HEK293 (cell line): ENCODE data around the gene BLM.

Source experiments
- GLI4 ChIP-seq: fragments of 450-650 bp; formaldehyde crosslinking; IDR thresholded peaks from 2 replicates; pipeline ENCODE4 v1.5.1; 2016; ENCODE audit warnings: missing biosample characterization, missing genetic modification characterization
- IKZF3 ChIP-seq: fragments of 450-650 bp; IDR thresholded peaks from 2 replicates; pipeline ENCODE4 v1.5.0; 2018; ENCODE audit warnings: missing biosample characterization, mild to moderate bottlenecking, missing genetic modification characterization, moderate library complexity
- SCRT1 ChIP-seq: fragments of 450-650 bp; formaldehyde crosslinking; IDR thresholded peaks from 2 replicates; pipeline ENCODE4 v1.5.1; 2016; ENCODE audit warnings: missing biosample characterization, missing genetic modification characterization, borderline replicate concordance
- TRIM28 ChIP-seq: IDR thresholded peaks from 2 replicates; pipeline ENCODE4 v1.6.1; 2011; ENCODE audit warnings: low read length, control low read depth, borderline replicate concordance
- ZBTB21 ChIP-seq: fragments of 450-650 bp; formaldehyde crosslinking; IDR thresholded peaks from 2 replicates; pipeline ENCODE4 v1.5.1; 2017; ENCODE audit warnings: missing biosample characterization, missing genetic modification characterization
- ZBTB7A ChIP-seq: fragments of 450-650 bp; formaldehyde crosslinking; IDR thresholded peaks from 2 replicates; pipeline ENCODE4 v1.5.1; 2016; ENCODE audit warnings: low read depth, missing biosample characterization, missing genetic modification characterization
- ZNF19 ChIP-seq: fragments of 450-650 bp; formaldehyde crosslinking; IDR thresholded peaks from 2 replicates; pipeline ENCODE4; 2016; ENCODE audit warnings: missing biosample characterization, missing genetic modification characterization, low read depth
- ZNF23 ChIP-seq: fragments of 450-650 bp; formaldehyde crosslinking; IDR thresholded peaks from 2 replicates; pipeline ENCODE4 v1.5.1; 2016; ENCODE audit warnings: missing biosample characterization, missing genetic modification characterization, borderline replicate concordance
- ZNF292 ChIP-seq: fragments of 450-650 bp; formaldehyde crosslinking; IDR thresholded peaks from 2 replicates; pipeline ENCODE4 v1.5.1; 2016; ENCODE audit warnings: low read depth, missing biosample characterization, missing genetic modification characterization, borderline replicate concordance
- ZNF324 ChIP-seq: fragments of 450-650 bp; formaldehyde crosslinking; IDR thresholded peaks from 2 replicates; pipeline ENCODE4 v1.5.1; 2016; ENCODE audit warnings: missing biosample characterization, missing genetic modification characterization
- ZNF335 ChIP-seq: fragments of 450-650 bp; formaldehyde crosslinking; conservative IDR thresholded peaks from 2 replicates; pipeline ENCODE4 v1.5.1; 2016; ENCODE audit warnings: missing biosample characterization, missing genetic modification characterization
- ZNF394 ChIP-seq: fragments of 450-650 bp; formaldehyde crosslinking; IDR thresholded peaks from 2 replicates; pipeline ENCODE4 v1.5.1; 2016; ENCODE audit warnings: missing biosample characterization, missing genetic modification characterization, mild to moderate bottlenecking, moderate library complexity, borderline replicate concordance
- ZNF555 ChIP-seq: fragments of 450-650 bp; formaldehyde crosslinking; conservative IDR thresholded peaks from 2 replicates; pipeline ENCODE4 v1.5.1; 2017; ENCODE audit warnings: missing biosample characterization, mild to moderate bottlenecking, missing genetic modification characterization, inconsistent platforms
- ZNF561 ChIP-seq: fragments of 450-650 bp; IDR thresholded peaks from 2 replicates; pipeline ENCODE4 v1.5.1; 2018; ENCODE audit warnings: missing biosample characterization, missing genetic modification characterization, borderline replicate concordance
- ZNF610 ChIP-seq: fragments of 450-650 bp; formaldehyde crosslinking; IDR thresholded peaks from 2 replicates; pipeline ENCODE4 v1.5.1; 2016; ENCODE audit warnings: missing biosample characterization, missing genetic modification characterization, borderline replicate concordance
- ZNF626 ChIP-seq: fragments of 450-650 bp; sonication (Bioruptor Pico); formaldehyde crosslinking; IDR thresholded peaks from 2 replicates; pipeline ENCODE4 v1.5.1; 2018; ENCODE audit warnings: missing biosample characterization, missing genetic modification characterization, inconsistent platforms
- ZNF654 ChIP-seq: fragments of 450-650 bp; formaldehyde crosslinking; IDR thresholded peaks from 2 replicates; pipeline ENCODE4 v1.5.1; 2016; ENCODE audit warnings: low read depth, missing biosample characterization, missing genetic modification characterization
- ZNF707 ChIP-seq: fragments of 450-650 bp; formaldehyde crosslinking; IDR thresholded peaks from 2 replicates; pipeline ENCODE4 v1.5.1; 2016; ENCODE audit warnings: missing biosample characterization, missing genetic modification characterization
- ZNF792 ChIP-seq: fragments of 450-650 bp; formaldehyde crosslinking; IDR thresholded peaks from 2 replicates; pipeline ENCODE4 v1.5.1; 2016; ENCODE audit warnings: missing biosample characterization, missing genetic modification characterization
- TF ChIP-seq, protein P1 (sequence below): fragments of 450-650 bp; formaldehyde crosslinking; conservative IDR thresholded peaks from 2 replicates; pipeline ENCODE4 v1.5.1; 2016; ENCODE audit warnings: low read depth, missing biosample characterization, missing genetic modification characterization
- TF ChIP-seq, protein P2 (sequence below): fragments of 450-650 bp; formaldehyde crosslinking; IDR thresholded peaks from 2 replicates; pipeline ENCODE4 v1.5.1; 2016; ENCODE audit warnings: missing biosample characterization, missing genetic modification characterization
- TF ChIP-seq, protein P3 (sequence below): fragments of 450-650 bp; IDR thresholded peaks from 2 replicates; pipeline ENCODE4 v1.5.1; 2018; ENCODE audit warnings: missing biosample characterization, missing genetic modification characterization
- TF ChIP-seq, protein P4 (sequence below): fragments of 450-650 bp; formaldehyde crosslinking; IDR thresholded peaks from 2 replicates; pipeline ENCODE4 v1.5.1; 2017; ENCODE audit warnings: missing biosample characterization, missing genetic modification characterization
- TF ChIP-seq, protein P5 (sequence below): fragments of 450-650 bp; formaldehyde crosslinking; IDR thresholded peaks from 2 replicates; pipeline ENCODE4 v1.5.1; 2016; ENCODE audit warnings: missing biosample characterization, missing genetic modification characterization

Gene BLM

DNA sequence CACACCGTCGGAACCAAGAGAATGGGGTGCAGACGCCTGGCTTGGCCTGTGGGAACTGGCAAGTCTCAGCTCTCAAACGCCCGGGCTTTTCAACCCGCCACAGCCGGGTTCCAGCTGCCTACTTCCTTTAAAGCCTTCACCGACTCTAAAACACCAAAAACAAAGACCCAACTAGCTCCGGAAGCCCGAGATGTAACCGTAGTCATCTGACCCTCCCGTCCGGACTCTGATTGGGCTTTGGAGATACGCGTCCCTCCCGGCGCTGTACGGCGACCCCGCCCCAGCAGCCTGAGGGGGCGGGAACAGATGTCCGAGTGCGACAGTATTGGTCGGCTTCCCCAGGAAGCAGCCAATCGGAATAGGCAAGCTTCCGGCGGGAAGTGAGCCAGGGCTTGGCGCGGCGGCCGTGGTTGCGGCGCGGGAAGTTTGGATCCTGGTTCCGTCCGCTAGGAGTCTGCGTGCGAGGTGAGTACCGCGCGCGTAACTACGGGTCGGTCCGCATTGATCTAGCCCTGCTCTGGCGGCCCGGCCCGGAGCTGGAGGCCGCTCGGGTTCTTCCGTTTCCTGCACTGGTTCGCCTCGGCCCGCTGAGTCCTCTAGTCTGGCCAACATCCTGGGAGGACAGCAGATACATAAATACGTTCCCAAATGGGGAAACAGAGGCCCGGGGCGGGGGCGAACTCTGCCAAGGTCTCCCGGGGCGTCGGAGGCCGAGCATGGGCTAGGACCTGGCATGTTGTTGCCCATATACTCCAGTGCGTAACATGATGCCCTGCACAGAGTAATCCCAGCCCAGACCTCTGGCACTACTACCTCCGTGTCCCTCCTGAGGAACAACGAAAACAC, at the start of gene BLM (continued):
- TF ChIP-seq, protein P1, sequence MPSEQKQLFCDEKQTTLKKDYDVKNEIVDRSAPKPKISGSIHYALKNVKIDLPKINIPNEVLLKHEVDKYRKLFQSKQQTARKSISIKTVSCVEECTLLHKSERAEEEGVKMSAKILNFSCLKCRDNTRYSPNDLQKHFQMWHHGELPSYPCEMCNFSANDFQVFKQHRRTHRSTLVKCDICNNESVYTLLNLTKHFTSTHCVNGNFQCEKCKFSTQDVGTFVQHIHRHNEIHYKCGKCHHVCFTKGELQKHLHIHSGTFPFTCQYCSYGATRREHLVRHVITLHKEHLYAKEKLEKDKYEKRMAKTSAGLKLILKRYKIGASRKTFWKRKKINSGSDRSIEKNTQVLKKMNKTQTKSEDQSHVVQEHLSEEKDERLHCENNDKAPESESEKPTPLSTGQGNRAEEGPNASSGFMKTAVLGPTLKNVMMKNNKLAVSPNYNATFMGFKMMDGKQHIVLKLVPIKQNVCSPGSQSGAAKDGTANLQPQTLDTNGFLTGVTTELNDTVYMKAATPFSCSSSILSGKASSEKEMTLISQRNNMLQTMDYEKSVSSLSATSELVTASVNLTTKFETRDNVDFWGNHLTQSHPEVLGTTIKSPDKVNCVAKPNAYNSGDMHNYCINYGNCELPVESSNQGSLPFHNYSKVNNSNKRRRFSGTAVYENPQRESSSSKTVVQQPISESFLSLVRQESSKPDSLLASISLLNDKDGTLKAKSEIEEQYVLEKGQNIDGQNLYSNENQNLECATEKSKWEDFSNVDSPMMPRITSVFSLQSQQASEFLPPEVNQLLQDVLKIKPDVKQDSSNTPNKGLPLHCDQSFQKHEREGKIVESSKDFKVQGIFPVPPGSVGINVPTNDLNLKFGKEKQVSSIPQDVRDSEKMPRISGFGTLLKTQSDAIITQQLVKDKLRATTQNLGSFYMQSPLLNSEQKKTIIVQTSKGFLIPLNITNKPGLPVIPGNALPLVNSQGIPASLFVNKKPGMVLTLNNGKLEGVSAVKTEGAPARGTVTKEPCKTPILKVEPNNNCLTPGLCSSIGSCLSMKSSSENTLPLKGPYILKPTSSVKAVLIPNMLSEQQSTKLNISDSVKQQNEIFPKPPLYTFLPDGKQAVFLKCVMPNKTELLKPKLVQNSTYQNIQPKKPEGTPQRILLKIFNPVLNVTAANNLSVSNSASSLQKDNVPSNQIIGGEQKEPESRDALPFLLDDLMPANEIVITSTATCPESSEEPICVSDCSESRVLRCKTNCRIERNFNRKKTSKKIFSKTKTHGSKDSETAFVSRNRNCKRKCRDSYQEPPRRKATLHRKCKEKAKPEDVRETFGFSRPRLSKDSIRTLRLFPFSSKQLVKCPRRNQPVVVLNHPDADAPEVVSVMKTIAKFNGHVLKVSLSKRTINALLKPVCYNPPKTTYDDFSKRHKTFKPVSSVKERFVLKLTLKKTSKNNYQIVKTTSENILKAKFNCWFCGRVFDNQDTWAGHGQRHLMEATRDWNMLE = no peak
- TF ChIP-seq, protein P2, sequence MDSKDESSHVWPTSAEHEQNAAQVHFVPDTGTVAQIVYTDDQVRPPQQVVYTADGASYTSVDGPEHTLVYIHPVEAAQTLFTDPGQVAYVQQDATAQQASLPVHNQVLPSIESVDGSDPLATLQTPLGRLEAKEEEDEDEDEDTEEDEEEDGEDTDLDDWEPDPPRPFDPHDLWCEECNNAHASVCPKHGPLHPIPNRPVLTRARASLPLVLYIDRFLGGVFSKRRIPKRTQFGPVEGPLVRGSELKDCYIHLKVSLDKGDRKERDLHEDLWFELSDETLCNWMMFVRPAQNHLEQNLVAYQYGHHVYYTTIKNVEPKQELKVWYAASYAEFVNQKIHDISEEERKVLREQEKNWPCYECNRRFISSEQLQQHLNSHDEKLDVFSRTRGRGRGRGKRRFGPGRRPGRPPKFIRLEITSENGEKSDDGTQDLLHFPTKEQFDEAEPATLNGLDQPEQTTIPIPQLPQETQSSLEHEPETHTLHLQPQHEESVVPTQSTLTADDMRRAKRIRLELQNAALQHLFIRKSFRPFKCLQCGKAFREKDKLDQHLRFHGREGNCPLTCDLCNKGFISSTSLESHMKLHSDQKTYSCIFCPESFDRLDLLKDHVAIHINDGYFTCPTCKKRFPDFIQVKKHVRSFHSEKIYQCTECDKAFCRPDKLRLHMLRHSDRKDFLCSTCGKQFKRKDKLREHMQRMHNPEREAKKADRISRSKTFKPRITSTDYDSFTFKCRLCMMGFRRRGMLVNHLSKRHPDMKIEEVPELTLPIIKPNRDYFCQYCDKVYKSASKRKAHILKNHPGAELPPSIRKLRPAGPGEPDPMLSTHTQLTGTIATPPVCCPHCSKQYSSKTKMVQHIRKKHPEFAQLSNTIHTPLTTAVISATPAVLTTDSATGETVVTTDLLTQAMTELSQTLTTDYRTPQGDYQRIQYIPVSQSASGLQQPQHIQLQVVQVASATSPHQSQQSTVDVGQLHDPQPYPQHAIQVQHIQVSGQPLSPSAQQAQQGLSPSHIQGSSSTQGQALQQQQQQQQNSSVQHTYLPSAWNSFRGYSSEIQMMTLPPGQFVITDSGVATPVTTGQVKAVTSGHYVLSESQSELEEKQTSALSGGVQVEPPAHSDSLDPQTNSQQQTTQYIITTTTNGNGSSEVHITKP (tag by site-specific recombination) = peak; percentile 38; the same call in 1 of the 2 replicates
- TF ChIP-seq, protein P3, sequence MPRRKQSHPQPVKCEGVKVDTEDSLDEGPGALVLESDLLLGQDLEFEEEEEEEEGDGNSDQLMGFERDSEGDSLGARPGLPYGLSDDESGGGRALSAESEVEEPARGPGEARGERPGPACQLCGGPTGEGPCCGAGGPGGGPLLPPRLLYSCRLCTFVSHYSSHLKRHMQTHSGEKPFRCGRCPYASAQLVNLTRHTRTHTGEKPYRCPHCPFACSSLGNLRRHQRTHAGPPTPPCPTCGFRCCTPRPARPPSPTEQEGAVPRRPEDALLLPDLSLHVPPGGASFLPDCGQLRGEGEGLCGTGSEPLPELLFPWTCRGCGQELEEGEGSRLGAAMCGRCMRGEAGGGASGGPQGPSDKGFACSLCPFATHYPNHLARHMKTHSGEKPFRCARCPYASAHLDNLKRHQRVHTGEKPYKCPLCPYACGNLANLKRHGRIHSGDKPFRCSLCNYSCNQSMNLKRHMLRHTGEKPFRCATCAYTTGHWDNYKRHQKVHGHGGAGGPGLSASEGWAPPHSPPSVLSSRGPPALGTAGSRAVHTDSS (tag by site-specific recombination) = no peak
- TF ChIP-seq ZNF707 (no peak), ZNF23 (no peak), ZNF610 (no peak), TRIM28 (peak; percentile 6; the same call in 1 of the 2 replicates), ZNF555 (tag by site-specific recombination) (no peak), ZNF792 (no peak), ZNF19 (tag by site-specific recombination) (no peak), IKZF3 (tag by site-specific recombination) (peak; percentile 43; the same call in 1 of the 2 replicates), ZBTB7A (tag by site-specific recombination) (0 out of 2 replicates have a peak, but pooled peaks have one; percentile 30), ZNF324 (no peak), GLI4 (0 out of 2 replicates have a peak, but pooled peaks have one; percentile 29), ZNF292 (tag by site-specific recombination) (no peak), ZNF335 (no peak), SCRT1 (tag by site-specific recombination) (no peak), ZNF654 (no peak), ZNF561 (tag by site-specific recombination) (peak; percentile 44; the same call in 1 of the 2 replicates), ZBTB21 (tag by site-specific recombination) (no peak), ZNF394 (0 out of 2 replicates have a peak, but pooled peaks have one; percentile 10), ZNF626 (tag by site-specific recombination) (no peak)
- TF ChIP-seq, protein P4, sequence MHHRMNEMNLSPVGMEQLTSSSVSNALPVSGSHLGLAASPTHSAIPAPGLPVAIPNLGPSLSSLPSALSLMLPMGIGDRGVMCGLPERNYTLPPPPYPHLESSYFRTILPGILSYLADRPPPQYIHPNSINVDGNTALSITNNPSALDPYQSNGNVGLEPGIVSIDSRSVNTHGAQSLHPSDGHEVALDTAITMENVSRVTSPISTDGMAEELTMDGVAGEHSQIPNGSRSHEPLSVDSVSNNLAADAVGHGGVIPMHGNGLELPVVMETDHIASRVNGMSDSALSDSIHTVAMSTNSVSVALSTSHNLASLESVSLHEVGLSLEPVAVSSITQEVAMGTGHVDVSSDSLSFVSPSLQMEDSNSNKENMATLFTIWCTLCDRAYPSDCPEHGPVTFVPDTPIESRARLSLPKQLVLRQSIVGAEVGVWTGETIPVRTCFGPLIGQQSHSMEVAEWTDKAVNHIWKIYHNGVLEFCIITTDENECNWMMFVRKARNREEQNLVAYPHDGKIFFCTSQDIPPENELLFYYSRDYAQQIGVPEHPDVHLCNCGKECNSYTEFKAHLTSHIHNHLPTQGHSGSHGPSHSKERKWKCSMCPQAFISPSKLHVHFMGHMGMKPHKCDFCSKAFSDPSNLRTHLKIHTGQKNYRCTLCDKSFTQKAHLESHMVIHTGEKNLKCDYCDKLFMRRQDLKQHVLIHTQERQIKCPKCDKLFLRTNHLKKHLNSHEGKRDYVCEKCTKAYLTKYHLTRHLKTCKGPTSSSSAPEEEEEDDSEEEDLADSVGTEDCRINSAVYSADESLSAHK (tag by site-specific recombination) = no peak
- TF ChIP-seq, protein P5, sequence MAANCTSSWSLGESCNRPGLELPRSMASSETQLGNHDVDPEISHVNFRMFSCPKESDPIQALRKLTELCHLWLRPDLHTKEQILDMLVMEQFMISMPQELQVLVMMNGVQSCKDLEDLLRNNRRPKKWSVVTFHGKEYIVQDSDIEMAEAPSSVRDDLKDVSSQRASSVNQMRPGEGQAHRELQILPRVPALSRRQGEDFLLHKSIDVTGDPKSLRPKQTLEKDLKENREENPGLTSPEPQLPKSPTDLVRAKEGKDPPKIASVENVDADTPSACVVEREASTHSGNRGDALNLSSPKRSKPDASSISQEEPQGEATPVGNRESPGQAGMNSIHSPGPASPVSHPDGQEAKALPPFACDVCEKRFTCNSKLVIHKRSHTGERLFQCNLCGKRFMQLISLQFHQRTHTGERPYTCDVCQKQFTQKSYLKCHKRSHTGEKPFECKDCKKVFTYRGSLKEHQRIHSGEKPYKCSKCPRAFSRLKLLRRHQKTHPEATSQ (tag by site-specific recombination) = peak; percentile 55; the same call in 1 of the 2 replicates
